ENCODE measurements around the gene ZBTB5.
A peak's percentile ranks its signal among the peaks of the same experiment; 100 is the strongest.
"Not testable (repeated sequence)": the region's sequence is repeated elsewhere in the genome, so short reads cannot be mapped to it uniquely, and the experiment has no call there.

Gene ZBTB5, protein sequence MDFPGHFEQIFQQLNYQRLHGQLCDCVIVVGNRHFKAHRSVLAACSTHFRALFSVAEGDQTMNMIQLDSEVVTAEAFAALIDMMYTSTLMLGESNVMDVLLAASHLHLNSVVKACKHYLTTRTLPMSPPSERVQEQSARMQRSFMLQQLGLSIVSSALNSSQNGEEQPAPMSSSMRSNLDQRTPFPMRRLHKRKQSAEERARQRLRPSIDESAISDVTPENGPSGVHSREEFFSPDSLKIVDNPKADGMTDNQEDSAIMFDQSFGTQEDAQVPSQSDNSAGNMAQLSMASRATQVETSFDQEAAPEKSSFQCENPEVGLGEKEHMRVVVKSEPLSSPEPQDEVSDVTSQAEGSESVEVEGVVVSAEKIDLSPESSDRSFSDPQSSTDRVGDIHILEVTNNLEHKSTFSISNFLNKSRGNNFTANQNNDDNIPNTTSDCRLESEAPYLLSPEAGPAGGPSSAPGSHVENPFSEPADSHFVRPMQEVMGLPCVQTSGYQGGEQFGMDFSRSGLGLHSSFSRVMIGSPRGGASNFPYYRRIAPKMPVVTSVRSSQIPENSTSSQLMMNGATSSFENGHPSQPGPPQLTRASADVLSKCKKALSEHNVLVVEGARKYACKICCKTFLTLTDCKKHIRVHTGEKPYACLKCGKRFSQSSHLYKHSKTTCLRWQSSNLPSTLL

DNA sequence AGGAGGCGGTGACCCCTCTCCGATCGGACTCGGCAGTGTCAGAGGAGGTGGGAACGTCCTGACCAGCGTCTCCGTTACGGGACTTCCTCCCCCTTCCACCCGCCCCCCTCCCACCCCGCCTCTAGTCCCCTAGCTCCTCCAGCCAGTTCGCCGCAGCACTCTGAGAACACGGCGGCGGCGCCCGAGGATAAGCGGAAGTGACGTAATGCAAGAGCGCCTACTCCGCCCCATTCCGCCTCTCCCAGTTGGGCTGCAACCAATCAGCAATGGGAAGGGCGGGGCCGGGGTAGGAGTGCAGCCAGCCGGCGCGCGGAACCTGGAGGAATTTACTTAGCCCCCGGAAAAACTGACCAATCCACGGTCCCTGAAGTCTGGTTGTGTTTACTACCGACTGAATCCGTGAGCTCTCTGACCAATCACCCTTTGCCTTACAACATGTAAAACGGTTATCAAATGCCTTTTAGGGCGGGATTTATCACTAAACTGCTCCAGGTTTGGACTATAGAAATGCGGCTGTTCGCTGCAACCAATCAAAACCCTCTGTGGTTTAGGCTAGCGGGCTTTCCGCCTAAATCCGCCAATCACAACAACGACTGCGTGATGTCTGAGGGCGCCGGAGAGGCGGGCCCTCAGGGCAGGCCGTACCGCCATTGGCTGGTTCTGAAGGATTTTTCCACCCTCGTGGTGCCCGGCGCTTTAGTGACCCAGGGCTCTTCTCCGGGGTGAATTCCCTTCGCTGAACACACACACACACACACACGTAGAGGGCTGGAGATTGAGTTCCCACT is at the start of gene ZBTB5:
Gene ZBTB5 (minus strand): TSS at position 202 of the 788 bp plus-strand sequence. CDS start 22,899 bp downstream, outside the sequence.
- peak; percentile 100 for DNase-seq (ENCODE audit: low spot score)

DNA sequence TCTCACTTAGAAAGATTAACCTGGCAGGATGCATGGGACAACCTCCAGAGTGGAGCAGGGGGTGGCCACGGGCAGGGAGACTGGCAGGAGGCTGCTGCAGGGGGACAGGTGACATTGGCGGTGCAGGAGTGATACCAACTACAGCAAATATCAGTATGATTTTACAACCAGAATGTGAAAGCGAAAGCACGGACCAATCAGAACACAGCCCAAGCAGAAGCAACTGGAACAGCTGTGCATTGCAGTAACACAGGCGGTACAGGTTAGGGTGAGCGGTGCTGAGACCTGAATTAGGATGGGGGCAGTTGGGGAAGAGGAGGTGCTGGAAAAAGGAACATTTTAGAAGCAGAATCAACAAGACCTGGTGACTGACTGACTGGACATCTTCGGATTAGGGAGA is 49.7 kb upstream of the ZBTB5 start:
- no peak for DNase-seq (ENCODE audit: low spot score)

DNA sequence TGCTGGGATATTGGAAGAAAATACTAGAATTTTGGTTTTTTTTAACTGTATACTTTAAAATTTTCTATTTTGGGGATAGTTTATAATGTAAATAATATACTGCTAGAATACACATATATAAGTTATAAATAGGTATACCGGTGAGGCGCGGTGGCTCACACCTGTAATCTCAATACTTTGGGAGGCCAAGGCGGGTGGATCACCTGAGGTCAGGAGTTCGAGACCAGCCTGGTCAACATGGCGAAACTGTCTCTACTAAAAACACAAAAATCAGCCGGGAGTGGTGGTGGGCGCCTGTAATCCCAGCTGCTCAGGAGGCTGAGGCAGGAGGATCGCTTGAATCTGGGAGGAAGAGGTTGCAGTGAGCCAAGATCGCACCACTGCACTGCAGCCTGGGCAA is 49.2 kb upstream of the ZBTB5 start:
- not testable (repeated sequence) for DNase-seq (ENCODE audit: low spot score)

DNA sequence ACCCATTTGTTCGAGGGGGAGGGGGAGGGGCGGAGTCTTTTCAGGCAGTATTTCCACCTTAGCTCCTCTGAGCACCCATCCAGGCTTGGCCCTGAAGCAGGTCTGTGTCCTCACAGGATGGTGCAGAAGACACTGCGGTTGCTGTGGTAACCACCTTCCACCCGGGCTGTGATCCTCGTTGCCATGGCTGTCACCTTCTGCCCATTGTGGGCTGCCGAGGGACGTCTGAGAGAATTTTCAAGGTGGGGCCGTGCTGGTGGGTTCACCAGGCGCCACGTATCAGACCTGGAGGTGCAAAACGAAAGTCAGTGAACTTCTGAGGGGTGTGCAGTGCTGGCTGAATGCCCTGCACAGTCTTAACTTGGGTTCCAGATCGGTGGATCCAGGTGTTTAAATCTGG is 47.2 kb upstream of the ZBTB5 start:
- DNase-seq (ENCODE audit: low spot score), result no peak

DNA sequence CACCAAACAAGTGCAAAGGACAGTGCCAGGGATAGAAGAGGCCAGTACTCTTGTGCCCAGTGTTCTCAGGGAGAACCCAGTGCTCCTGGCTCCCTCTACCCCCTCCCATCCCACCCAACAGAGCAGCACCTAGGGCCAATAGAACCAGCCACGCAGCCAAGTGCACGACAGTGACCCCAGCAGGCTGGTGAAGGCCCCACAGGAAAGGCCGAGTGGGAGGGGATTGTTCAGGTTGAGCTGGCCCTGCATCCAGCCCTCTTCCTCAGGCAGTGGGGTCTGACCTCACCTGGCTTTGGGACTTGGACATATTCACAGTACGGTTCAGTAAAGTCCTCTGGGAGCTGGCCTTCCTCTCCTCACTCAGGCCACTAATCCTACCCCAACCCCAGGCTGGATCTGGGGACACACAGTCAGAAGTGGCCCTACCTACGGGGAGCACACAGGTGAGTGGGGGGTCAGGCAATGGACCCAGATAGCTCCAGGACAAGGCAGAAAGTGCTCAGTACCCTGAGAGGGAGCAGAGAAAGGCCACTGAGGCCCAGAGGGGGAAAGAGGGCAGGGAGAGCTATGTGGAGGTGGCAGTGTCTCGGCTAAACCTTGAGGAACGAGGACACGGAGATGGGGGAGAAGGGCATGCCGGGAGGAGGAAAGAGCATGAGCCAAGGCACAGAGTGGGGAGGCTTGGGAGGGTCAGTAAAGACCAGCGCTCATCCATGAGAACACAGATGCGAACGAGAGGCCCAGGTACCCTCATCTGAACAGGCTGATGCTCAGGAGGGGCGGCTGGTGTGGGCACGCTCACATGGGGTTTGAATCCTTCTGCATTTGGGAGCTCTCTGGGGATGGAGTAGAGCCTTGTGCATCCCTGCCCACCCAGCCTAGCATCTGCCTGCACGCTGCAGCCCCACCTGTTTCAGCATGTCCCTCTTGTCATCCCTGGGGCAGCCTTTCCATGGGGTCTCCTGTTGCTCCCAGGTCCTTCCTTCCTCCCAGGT is 46.1 kb upstream of the ZBTB5 start:
- DNase-seq (ENCODE audit: low spot score), result no peak

DNA sequence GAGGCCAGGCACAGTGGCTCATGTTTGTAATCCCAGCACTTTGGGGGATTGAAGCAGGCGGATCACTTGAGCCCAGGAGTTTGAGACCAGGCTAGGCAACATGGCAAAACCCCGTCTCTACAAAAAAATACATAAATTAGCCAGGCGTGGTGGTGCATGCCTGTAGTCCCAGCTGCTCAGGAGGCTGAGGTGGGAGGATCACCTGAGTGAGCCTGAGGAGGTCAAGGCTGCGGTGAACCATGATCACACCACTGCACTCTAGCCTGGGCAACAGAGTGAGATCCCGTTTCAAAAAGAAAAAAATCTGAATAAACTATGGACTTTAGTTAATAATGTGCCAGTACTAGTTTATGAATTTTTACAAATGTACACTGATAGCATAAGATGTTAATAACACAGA is 44.8 kb upstream of the ZBTB5 start:
- not testable (repeated sequence) for DNase-seq (ENCODE audit: low spot score)

DNA sequence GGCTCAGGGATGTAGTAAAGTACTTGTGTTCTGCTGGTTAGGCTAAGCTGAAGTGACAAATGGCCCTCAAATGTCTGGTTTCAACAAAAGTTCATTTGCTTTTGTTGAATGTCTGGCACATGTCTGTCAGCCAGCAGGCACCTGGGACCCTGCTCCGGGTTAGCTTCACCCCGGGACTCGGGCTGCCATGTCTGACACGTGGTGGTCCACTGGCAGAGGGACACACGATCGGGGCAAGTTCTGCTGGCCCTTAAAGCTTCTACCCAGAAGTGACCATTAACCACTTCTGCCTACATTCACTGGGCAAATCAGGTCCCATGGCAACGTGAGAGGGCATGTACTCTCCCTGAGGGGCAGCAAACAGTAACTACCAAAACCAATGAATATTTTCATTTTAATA is 44.3 kb upstream of the ZBTB5 start:
- no peak for DNase-seq (ENCODE audit: low spot score)

DNA sequence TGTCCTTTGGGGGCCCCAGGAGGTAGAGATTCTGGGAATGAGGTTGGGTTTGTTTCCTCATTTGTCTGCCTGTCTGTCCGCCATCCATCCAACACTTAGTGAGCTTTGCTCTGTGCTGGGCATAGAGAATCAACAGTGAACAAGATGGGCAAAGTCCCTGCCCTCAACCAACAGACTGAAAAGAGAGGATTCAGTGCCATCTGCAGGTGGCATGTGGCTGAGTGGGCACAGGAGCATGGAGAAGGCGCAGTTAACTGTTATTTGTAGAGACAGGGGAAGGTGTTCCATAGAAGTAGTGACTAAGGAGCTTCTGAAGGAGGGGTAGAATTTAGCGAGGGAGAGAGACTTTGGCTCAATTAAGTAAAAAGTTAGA is 43.6 kb upstream of the ZBTB5 start:
- peak; percentile 29 for DNase-seq (ENCODE audit: low spot score)

DNA sequence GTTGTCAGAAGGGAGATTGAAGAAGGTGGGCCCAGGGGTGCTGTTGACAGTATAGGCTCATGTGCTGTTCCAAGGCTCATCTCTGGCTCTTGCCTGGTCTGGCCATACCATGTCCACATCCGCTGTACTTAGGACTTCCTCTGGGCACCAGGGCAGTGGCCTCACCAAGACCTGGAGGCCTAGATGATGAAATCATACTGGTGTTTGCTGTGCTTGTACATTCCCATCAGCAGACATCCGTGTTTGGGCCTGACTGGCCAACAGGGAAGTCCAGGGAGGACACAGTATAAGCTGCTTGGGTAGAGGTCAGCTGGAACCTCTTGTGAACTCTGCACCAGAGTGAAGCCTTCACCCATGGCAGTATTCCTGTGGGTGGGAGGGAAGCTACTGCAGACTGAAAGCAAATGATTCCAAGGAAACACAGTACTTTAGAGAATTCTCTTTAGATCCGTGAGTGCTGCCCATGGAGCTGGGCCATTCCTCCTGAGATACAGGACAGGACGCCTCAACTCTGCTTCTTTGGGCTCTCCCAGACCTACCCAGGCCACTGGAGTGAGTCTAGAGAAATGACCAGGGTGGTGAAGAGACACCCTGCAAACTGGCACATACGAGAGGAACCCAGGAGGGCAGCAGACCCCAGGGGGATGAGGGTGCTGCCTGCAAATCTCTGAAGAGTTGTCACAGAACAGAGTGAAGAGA is 43.0 kb upstream of the ZBTB5 start:
- no peak for DNase-seq (ENCODE audit: low spot score)

DNA sequence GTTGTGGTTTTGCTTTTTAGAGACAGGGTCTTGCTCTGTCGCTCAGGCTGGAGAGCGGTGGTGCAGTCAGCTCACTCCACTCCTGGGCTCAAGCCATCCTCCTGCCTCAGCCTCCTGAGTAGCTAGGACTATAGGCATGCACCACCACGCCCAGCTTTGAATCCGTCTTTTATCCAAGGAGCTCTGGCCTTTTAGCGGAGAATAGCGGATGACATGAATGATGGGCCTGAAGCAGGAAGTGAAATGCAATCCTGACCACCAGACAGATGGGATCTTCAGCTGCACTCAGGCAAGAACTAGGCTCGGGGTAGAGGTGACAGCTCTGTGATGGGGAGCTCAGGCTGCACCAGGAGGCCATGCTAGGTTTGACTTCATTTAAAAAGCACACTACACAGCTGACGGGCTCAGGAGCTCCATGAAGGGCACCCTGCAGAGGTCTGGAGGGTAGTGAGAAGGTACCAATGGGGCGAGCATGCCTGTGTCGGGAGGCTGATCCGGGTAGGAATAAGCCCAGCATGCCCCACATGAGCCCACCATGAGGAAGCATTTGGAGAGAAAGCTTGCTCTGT is 42.4 kb upstream of the ZBTB5 start:
- DNase-seq (ENCODE audit: low spot score), result no peak

DNA sequence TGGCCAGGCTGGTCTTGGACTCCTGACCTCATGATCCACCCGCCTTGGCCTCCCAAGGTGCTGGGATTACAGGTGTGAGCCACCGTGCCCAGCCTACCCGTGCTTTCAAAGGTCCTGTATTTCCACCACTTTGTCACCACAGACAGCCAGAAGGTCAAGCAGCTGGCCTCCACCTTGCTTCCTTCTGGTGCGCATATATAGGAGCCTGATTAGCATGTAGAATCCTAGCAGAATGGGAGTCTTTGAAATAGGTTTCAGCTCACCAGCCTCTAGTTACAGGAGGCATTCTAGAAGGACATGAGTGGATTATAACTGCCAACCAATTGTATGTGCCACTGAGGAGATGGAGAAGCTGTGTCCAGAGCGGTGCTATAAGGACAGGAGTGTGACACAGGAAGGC is 39.4 kb upstream of the ZBTB5 start:
- DNase-seq (ENCODE audit: low spot score), result no peak

DNA sequence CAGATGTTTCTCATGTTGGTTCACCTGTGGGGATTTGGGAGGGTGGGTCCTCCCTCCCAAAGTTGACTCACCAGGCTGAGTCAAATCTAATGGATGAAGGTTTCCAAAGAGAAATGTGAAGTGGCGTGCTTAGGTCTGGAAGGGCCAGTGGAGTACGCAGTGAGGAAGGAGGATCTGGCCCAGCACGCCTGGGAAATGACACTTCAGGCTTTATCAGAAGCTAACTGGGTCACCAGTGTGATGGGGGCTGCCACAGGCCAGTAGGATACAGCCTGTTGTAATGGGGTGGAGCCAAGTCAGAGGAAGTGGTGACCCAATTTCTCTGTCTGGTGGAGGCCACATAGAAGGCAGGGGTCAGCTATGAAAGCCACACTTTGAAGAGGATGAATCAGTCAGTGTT is 38.5 kb upstream of the ZBTB5 start:
- no peak for DNase-seq (ENCODE audit: low spot score)

DNA sequence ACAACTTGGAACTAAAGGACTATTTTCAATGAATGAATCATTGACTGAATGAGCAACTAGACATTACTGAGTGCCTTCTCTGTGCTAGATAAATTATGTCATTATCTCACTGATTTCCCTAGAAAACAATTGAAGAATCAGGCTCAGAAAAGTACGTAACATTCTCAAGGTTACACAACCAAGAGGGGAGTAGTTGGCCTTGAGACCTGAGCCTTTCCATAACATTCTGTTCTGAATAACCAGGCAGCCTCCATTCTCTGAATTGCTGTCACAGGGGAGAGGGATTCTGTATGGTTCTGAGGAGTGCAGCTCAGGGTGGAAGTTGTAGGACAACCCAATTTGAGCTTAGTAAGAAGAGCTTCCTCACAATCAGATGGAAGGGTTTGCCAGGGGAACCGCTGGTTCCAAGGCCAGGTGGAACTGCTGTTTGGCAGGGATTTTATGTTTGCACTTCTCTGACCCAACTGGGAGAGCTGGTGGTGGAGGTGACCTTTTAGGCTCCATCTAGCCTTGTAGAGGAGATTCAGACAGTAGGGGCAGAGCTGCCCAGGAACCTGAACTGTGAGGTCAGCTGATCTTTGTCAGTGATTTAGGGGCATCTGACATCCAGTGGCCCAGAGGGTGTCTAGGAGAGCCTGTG is 36.8 kb upstream of the ZBTB5 start:
- no peak for DNase-seq (ENCODE audit: low spot score)

DNA sequence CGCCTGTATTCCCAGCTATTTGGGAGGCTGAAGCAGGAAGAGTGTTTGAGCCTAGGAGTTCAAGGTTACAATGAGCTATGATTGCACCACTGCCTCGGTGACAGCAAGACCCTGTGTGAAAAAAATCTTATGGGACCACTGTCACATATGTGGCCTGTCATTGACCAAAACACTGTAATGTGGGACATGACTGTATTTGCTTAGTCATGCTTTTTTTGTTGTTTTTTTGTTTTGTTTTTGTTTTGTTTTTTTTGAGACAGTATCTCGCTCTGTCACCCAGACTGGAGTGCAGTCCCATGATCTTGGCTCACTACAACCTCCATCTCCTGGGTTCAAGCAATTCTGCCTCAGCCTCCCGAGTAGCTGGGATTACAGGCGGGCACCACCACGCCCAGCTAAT is 34.0 kb upstream of the ZBTB5 start:
- no peak for DNase-seq (ENCODE audit: low spot score)

DNA sequence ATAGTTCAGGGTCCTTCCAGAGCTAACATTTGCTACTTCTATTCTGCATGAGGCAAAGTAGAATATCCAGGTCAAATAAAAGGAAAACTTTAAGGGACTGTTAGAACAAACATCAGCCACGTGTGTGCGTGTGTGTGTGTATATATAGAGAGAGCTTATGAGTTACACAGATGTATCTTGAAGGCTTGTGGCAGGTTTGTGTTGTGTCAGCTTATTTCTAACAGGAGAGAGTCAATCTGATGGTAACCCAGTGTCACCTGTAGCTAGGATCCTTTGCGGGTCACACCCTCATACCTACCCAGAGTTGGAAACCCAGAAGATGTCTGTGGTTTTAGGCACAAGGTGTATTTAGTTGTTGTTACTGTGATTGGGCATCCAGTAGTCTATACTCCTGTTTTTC is 33.2 kb upstream of the ZBTB5 start:
- DNase-seq (ENCODE audit: low spot score), result no peak

DNA sequence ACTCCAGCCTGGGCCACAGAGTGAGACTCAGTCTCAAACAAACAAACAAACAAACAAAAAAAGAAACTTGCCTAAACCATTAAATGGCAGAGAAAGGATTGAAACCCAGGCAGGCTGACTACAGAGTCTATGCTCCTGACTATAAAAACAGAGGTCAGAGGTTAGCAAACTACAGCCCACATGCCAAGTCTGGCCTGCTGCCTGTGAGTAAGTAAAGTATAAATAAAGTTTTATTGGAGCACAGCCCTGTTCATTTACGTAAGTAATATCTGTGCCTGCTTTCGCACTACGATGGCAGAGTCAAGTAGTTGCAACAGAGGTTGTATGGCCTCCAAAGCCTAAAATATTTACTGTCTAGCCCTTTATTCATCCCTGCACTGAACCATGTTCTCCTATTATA is 32.1 kb upstream of the ZBTB5 start:
- no peak for DNase-seq (ENCODE audit: low spot score)

DNA sequence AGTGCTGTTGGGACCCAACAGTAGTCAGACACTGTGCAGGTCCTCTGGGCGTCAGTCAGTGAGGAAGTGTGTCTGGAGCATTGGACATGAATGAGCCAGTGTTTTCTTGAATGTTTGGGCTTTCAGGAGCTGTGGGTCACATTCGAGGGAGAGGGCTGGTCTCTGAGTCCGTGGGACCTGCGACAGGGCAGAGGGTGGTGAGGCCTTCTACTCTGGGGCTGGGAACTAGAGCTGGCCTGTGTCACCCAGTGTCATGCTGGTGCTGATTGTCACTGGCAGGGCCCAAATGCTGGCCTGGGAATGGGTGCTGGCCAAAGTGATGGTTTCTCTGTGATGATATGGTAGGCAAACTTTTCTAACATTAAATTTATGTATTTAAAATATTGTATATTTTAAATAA is 30.8 kb upstream of the ZBTB5 start:
- no peak for DNase-seq (ENCODE audit: low spot score)

DNA sequence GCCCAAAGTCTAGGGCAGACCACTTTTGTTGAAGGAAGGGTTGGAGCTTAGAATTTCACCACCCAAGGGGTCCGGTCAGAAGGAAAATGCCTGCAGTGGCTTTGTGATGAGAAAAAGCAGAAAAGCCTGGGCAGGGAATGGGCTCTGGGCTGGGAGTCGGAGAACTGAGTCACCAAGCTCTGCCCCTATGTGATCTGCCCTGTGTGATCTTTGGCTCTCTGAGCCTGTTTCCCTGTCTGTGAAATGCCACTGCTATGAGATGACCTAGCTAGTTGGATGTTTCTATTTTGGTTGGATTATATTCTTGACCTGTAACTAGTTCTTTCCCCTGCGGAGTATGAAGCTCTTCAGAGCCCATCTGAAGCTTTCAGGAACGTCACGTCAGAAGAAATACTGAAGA is 30.3 kb upstream of the ZBTB5 start:
- no peak for DNase-seq (ENCODE audit: low spot score)

DNA sequence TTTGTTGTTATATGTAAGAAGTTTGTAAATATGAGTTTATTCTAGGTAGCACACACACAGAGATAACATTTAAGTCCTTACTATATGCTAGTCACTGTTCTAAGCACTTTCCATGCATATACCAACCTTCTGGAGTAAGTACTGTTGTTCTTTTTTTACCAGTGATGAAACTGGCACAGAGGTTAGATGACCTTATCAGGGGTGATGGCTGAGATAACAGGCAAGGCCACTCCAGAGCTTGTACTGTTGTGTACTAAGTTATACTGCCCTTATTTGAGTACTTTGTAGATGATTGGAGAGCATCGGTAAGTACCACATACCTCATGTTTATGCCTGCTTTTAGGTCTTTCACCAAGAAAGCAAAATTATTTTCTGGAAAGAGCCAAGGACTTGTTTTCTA is 26.7 kb upstream of the ZBTB5 start:
- no peak for DNase-seq (ENCODE audit: low spot score)
